ENCODE measurements around the gene HMGCR. TPM values are rescaled to one million over a fixed set of nuclear protein-coding genes. Genes with fewer than 3 reads are reported as not detected.

Gene HMGCR
- 10 to 100 TPM; 69.0 to 70.4 TPM for total RNA-seq

GRCh38 chr5:75336615-75337336 lies at the start of gene HMGCR:
Gene HMGCR (plus strand): TSS chr5:75337220. CDS start chr5:75342606, 5,386 bp downstream.

Other genes starting within 250 kb of the HMGCR start
- under 1 TPM; 0.10 to 0.15 TPM for gene ANKRD31, start 100.3 kb upstream of the HMGCR start, total RNA-seq
- gene CERT1, start 174.4 kb downstream of the HMGCR start, total RNA-seq, result 10 to 100 TPM; 26.9 to 29.0 TPM
- 10 to 100 TPM; 23.2 to 25.9 TPM for gene POLK, start 174.7 kb downstream of the HMGCR start, total RNA-seq

Data from activated naive CD4-positive, alpha-beta T cell treated with anti-CD3 and anti-CD28 coated beads, Interleukin-2, amount 10 ng/mL, durations not matched to agents 5 hours and 36 hours (primary cell).